Mucosa of rectum (tissue), 2 donors: ENCODE results near the gene TMTC1.
A peak's percentile ranks its signal among the peaks of the same experiment; 100 is the strongest.

Experiments
- H3K27ac ChIP-seq, 2 donors: one replicate each; pipeline ENCODE4 v1.7.0; 2013; ENCODE audit warnings: inconsistent platforms in 2 of 2, low read depth in 2 of 2, low read length in 2 of 2
- H3K27me3 ChIP-seq, 2 donors: one replicate each; pipeline ENCODE4 v1.7.0; 2013; ENCODE audit warnings: low read length in 2 of 2; ENCODE audit not compliant: control insufficient read depth in 2 of 2, insufficient read depth in 2 of 2
- H3K36me3 ChIP-seq, 2 donors: one replicate each; pipeline ENCODE4 v1.7.0; 2013; ENCODE audit warnings: low read length in 2 of 2; ENCODE audit not compliant: control insufficient read depth in 2 of 2, insufficient read depth in 2 of 2
- H3K4me1 ChIP-seq, 2 donors: one replicate each; pipeline ENCODE4 v1.7.0; 2013; ENCODE audit warnings: low read length in 2 of 2, mild to moderate bottlenecking in 1 of 2; ENCODE audit not compliant: control insufficient read depth in 2 of 2, insufficient read depth in 2 of 2
- H3K4me3 ChIP-seq, 2 donors: one replicate each; pipeline ENCODE4 v1.7.0; 2013; ENCODE audit warnings: low read length in 2 of 2
- H3K9ac ChIP-seq, 2 donors: one replicate each; pipeline ENCODE4 v1.7.0; 2013; ENCODE audit warnings: low read length in 2 of 2, low read depth in 1 of 2, mild to moderate bottlenecking in 1 of 2
- H3K9me3 ChIP-seq, 2 donors: one replicate each; pipeline ENCODE4 v1.7.0; 2013; ENCODE audit warnings: low read length in 2 of 2; ENCODE audit not compliant: control insufficient read depth in 2 of 2
- donor health status: healthy.
- donor health status: Normal muscosa, but diverticular disease.

The TMTC1 gene

DNA sequence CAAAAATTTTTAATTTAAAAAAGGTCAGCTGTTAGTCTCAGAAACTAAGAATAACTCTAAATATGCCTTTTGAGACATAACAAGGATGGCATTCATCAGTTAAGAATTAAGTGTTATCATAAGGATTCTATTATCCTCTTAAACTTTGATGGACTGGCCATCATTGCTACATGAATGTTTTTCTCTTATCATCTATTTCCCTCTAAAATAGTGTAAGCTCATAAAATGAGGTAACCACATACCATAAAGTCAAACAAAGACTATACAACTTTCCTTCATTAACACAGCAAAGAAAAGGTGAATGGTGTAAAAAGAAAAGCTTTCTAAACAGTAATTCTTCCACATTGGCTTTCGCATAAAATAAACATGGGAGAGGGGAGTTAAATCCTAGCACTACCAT, 41.1 kb downstream of the TMTC1 start:
- no peaks in the 10 kb centered on the region for H3K9me3 ChIP-seq
- H3K9ac ChIP-seq = no peak overlapping the region
- H3K27me3 ChIP-seq = no peaks in the 10 kb centered on the region
- no peak overlapping the region for H3K4me3 ChIP-seq
- no peaks in the 10 kb centered on the region for H3K36me3 ChIP-seq
- H3K27ac ChIP-seq = no peak overlapping the region
- H3K4me1 ChIP-seq = no peaks in the 10 kb centered on the region

- Histone ChIP-seq H3K9me3 (no peaks in the 10 kb centered on the region), H3K27ac (peak overlapping the region in 1 of 2 donors; percentile 13), H3K4me1 (no peaks in the 10 kb centered on the region), H3K9ac (no peak overlapping the region), H3K4me3 (no peak overlapping the region), H3K27me3 (no peaks in the 10 kb centered on the region), H3K36me3 (no peaks in the 10 kb centered on the region)
Observed at GRCh38 chr12:29741342-29742241, 42.1 kb downstream of the TMTC1 start.

GRCh38 chr12:29739279-29739991, 44.3 kb downstream of the TMTC1 start:
- Histone ChIP-seq H3K27ac (no peak overlapping the region), H3K4me3 (no peak overlapping the region), H3K4me1 (no peaks in the 10 kb centered on the region), H3K9ac (no peak overlapping the region), H3K36me3 (no peaks in the 10 kb centered on the region), H3K27me3 (no peaks in the 10 kb centered on the region), H3K9me3 (no peaks in the 10 kb centered on the region)

GRCh38 chr12:29738365-29738764, 45.4 kb downstream of the TMTC1 start:
- Histone ChIP-seq H3K27me3 (no peaks in the 10 kb centered on the region), H3K4me1 (no peaks in the 10 kb centered on the region), H3K9me3 (no peaks in the 10 kb centered on the region), H3K27ac (no peak overlapping the region), H3K4me3 (no peak overlapping the region), H3K36me3 (no peaks in the 10 kb centered on the region), H3K9ac (no peak overlapping the region)

DNA sequence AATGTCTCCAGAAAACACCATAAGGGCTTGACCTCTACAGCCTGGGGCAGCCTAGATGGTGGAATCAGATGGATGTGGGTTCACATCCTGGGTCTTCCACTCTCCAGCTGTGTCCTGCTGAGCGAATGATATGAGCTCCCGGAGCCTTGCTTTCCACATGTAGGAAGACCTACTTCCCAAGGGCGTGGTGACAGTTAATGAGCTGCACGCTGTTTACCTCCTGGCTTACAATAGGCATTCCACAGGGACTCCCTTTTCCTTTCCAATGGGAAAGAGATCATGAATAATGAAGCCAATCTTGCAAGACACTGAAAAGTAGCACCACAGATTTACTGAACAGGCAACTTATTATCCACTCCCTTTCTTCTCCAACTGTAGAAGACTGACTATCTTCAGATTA, 46.1 kb downstream of the TMTC1 start:
- H3K9ac ChIP-seq = no peak overlapping the region
- H3K9me3 ChIP-seq = no peaks in the 10 kb centered on the region
- H3K27ac ChIP-seq = no peak overlapping the region
- no peak overlapping the region for H3K4me3 ChIP-seq
- H3K27me3 ChIP-seq = no peaks in the 10 kb centered on the region
- no peaks in the 10 kb centered on the region for H3K36me3 ChIP-seq
- no peaks in the 10 kb centered on the region for H3K4me1 ChIP-seq

DNA sequence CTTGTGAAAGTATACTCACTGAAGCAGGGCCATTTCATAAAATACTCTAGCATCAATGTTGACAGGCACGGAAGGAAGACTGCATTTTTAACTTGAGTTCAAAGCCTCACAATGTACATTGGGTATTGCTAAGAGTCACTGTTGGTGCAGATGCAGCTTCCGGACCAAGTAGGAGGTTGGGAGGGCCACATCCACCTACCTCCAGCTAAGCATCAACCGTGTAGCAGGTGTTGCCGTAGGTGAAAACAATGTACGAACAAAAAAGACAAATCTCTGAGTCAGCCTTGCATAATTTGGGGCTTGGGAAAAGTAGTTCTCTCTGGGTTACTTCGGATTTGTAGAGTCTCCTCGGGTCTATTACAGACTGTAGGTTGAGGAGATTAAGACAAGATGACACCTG, 48.1 kb downstream of the TMTC1 start:
- no peak overlapping the region for H3K9ac ChIP-seq
- no peaks in the 10 kb centered on the region for H3K4me1 ChIP-seq
- no peaks in the 10 kb centered on the region for H3K9me3 ChIP-seq
- no peaks in the 10 kb centered on the region for H3K36me3 ChIP-seq
- no peaks in the 10 kb centered on the region for H3K27me3 ChIP-seq
- no peak overlapping the region for H3K4me3 ChIP-seq
- H3K27ac ChIP-seq = no peak overlapping the region

- H3K36me3 ChIP-seq = no peaks in the 10 kb centered on the region
- H3K4me1 ChIP-seq = no peaks in the 10 kb centered on the region
- H3K9me3 ChIP-seq = no peaks in the 10 kb centered on the region
- no peaks in the 10 kb centered on the region for H3K27me3 ChIP-seq
- H3K9ac ChIP-seq = no peak overlapping the region
- H3K4me3 ChIP-seq = no peak overlapping the region
- H3K27ac ChIP-seq = no peak overlapping the region
Observed at GRCh38 chr12:29734734-29735133, 49.0 kb downstream of the TMTC1 start.

GRCh38 chr12:29734305-29734704, 49.4 kb downstream of the TMTC1 start:
- Histone ChIP-seq H3K9ac (no peak overlapping the region), H3K27ac (no peak overlapping the region), H3K27me3 (no peaks in the 10 kb centered on the region), H3K4me3 (no peak overlapping the region), H3K4me1 (no peaks in the 10 kb centered on the region), H3K9me3 (no peaks in the 10 kb centered on the region), H3K36me3 (no peaks in the 10 kb centered on the region)

GRCh38 chr12:29733501-29733900, 50.2 kb downstream of the TMTC1 start:
- H3K4me3 ChIP-seq = no peak overlapping the region
- no peaks in the 10 kb centered on the region for H3K4me1 ChIP-seq
- no peaks in the 10 kb centered on the region for H3K9me3 ChIP-seq
- no peaks in the 10 kb centered on the region for H3K27me3 ChIP-seq
- no peaks in the 10 kb centered on the region for H3K36me3 ChIP-seq
- no peak overlapping the region for H3K27ac ChIP-seq
- no peak overlapping the region for H3K9ac ChIP-seq

DNA sequence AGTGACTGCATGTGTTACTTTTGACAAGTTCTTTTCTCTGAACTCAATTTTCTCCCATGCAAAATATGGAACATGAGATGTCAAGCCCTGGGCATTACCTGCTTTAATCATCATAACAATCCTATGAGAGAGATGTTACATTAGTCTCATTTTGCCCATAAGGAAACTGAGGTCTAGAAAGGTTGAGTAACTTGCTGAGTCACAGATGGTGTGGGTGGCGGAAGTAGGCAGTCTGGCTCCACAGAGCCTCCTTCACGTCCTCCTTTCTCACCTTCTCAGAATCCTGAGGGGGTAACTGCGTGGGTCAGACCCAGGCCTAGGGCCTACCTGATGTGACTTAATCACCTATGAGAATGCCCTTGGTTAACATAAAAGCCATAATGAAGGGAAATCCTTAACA, 50.7 kb downstream of the TMTC1 start:
- Histone ChIP-seq H3K27me3 (no peaks in the 10 kb centered on the region), H3K9ac (no peak overlapping the region), H3K4me3 (no peak overlapping the region), H3K4me1 (no peaks in the 10 kb centered on the region), H3K27ac (no peak overlapping the region), H3K36me3 (no peaks in the 10 kb centered on the region), H3K9me3 (no peaks in the 10 kb centered on the region)
